HepG2 (cell line): ENCODE results near the gene SMIM1. TPM values are rescaled to one million over a fixed set of nuclear protein-coding genes. Genes with fewer than 3 reads are reported as not detected.

Experiments
- CBFB ChIP-seq: sonication (generic); formaldehyde crosslinking; IDR thresholded peaks from 2 replicates; pipeline ENCODE4 v1.4.0; 2020; ENCODE audit warnings: missing genetic modification reagents
- HDAC2 ChIP-seq: sonication (generic); formaldehyde crosslinking; IDR thresholded peaks from 2 replicates; pipeline ENCODE4 v1.4.0; 2020; ENCODE audit warnings: missing genetic modification reagents
- KDM1A ChIP-seq: IDR thresholded peaks from 2 replicates; pipeline ENCODE4 v1.6.1; 2016; ENCODE audit warnings: missing compliant biosample characterization
- MYC ChIP-seq: sonication (generic); formaldehyde crosslinking; IDR thresholded peaks from 2 replicates; pipeline ENCODE4 v1.9.0; 2021; ENCODE audit warnings: missing genetic modification reagents, borderline replicate concordance
- MZF1 ChIP-seq: sonication (generic); formaldehyde crosslinking; IDR thresholded peaks from 2 replicates; pipeline ENCODE4 v1.8.1; 2023; ENCODE audit warnings: mild to moderate bottlenecking, missing genetic modification reagents, borderline replicate concordance
- RARA ChIP-seq: IDR thresholded peaks from 2 replicates; pipeline ENCODE4 v1.6.1; 2016; ENCODE audit warnings: missing genetic modification reagents, missing compliant biosample characterization
- SRY ChIP-seq: sonication (generic); formaldehyde crosslinking; IDR thresholded peaks from 2 replicates; pipeline ENCODE4 v1.8.0; 2022; ENCODE audit warnings: mild to moderate bottlenecking, missing genetic modification reagents
- STAG1 ChIP-seq: sonication (generic); formaldehyde crosslinking; IDR thresholded peaks from 2 replicates; pipeline ENCODE4 v1.4.0; 2020; ENCODE audit warnings: missing genetic modification reagents
- TARDBP ChIP-seq: sonication (generic); formaldehyde crosslinking; IDR thresholded peaks from 2 replicates; pipeline ENCODE4 v1.8.0; 2022; ENCODE audit warnings: mild to moderate bottlenecking, missing genetic modification reagents
- ZFP37 ChIP-seq: sonication (generic); formaldehyde crosslinking; IDR thresholded peaks from 2 replicates; pipeline ENCODE4 v1.4.0; 2020; ENCODE audit warnings: missing genetic modification reagents, borderline replicate concordance
- ZNF629 ChIP-seq: sonication (generic); formaldehyde crosslinking; conservative IDR thresholded peaks from 2 replicates; pipeline ENCODE4 v1.5.0; 2020; ENCODE audit warnings: missing genetic modification reagents
- ZNF678 ChIP-seq: sonication (generic); formaldehyde crosslinking; IDR thresholded peaks from 2 replicates; pipeline ENCODE4 v1.4.0; 2020; ENCODE audit warnings: mild to moderate bottlenecking, missing genetic modification reagents
- ZNF747 ChIP-seq: sonication (generic); formaldehyde crosslinking; IDR thresholded peaks from 2 replicates; pipeline ENCODE4 v1.8.1; 2023; ENCODE audit warnings: missing genetic modification reagents, mild to moderate bottlenecking, borderline replicate concordance
- polyA plus RNA-seq, 8 experiments: library from polyadenylated mRNA; depleted of rRNA in 3 of 8; stranded (reverse) in 7 of 8; unstranded in 1 of 8; fragments of >200 nt; fragmentation: Illumina TruSeq in 4 of 8; extraction: Trizol in 4 of 8; gene quantifications; 2 replicates each; pipeline versions ENCODE4 v1.2.1 to v1.2.3, GENCODE V29; 2011 to 2016; ENCODE audit warnings: low read depth in 4 of 8, missing spikeins in 1 of 8, mixed read lengths in 1 of 8; ENCODE audit not compliant: insufficient read depth in 1 of 8
- total RNA-seq, 5 experiments: library from RNA; depleted of rRNA; stranded (reverse); fragments of >200 nt; fragmentation: Illumina TruSeq; extraction: Trizol; gene quantifications; 2 replicates each; pipeline ENCODE4 v1.2.3, GENCODE V29; 2016; ENCODE audit warnings: low read depth in 1 of 5
- TF ChIP-seq, protein P1 (sequence below): sonication (generic); formaldehyde crosslinking; IDR thresholded peaks from 2 replicates; pipeline ENCODE4 v1.4.0; 2020; ENCODE audit warnings: mild to moderate bottlenecking, missing genetic modification reagents
- TF ChIP-seq, protein P2 (sequence below): IDR thresholded peaks from 2 replicates; pipeline ENCODE4 v1.6.1; 2016; ENCODE audit warnings: missing biosample characterization, missing genetic modification reagents, low read depth
- TF ChIP-seq, protein P3 (sequence below): sonication (generic); formaldehyde crosslinking; IDR thresholded peaks from 2 replicates; pipeline ENCODE4 v1.5.0; 2020; ENCODE audit warnings: missing genetic modification reagents
- TF ChIP-seq, protein P4 (sequence below): sonication (generic); formaldehyde crosslinking; IDR thresholded peaks from one replicate; pipeline ENCODE4 v1.5.1; 2020; ENCODE audit warnings: mild to moderate bottlenecking, missing genetic modification reagents; ENCODE audit errors: not compliant biosample characterization

The SMIM1 gene
- total and polyA plus RNA-seq, 2 of the 13 experiments (the other 11 are each of a cell fraction or from before 2014, with no cell fraction given) = 12.4 to 56.3 TPM

- TF ChIP-seq, protein P1, sequence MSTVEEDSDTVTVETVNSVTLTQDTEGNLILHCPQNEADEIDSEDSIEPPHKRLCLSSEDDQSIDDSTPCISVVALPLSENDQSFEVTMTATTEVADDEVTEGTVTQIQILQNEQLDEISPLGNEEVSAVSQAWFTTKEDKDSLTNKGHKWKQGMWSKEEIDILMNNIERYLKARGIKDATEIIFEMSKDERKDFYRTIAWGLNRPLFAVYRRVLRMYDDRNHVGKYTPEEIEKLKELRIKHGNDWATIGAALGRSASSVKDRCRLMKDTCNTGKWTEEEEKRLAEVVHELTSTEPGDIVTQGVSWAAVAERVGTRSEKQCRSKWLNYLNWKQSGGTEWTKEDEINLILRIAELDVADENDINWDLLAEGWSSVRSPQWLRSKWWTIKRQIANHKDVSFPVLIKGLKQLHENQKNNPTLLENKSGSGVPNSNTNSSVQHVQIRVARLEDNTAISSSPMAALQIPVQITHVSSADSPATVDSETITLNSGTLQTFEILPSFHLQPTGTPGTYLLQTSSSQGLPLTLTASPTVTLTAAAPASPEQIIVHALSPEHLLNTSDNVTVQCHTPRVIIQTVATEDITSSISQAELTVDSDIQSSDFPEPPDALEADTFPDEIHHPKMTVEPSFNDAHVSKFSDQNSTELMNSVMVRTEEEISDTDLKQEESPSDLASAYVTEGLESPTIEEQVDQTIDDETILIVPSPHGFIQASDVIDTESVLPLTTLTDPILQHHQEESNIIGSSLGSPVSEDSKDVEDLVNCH (CRISPR knock-in tag) = peak; percentile 43; the same call in 1 of the 2 replicates
- TF ChIP-seq MYC (CRISPR knock-in tag) = peak; percentile 98
- peak; percentile 53 for TF ChIP-seq STAG1 (CRISPR knock-in tag)
- peak; percentile 29; the same call in 1 of the 2 replicates for TF ChIP-seq ZNF678 (CRISPR knock-in tag)
- no peak for TF ChIP-seq KDM1A (CRISPR knock-in tag)
- peak; percentile 65 for TF ChIP-seq RARA (CRISPR knock-in tag)
- TF ChIP-seq, protein P2, sequence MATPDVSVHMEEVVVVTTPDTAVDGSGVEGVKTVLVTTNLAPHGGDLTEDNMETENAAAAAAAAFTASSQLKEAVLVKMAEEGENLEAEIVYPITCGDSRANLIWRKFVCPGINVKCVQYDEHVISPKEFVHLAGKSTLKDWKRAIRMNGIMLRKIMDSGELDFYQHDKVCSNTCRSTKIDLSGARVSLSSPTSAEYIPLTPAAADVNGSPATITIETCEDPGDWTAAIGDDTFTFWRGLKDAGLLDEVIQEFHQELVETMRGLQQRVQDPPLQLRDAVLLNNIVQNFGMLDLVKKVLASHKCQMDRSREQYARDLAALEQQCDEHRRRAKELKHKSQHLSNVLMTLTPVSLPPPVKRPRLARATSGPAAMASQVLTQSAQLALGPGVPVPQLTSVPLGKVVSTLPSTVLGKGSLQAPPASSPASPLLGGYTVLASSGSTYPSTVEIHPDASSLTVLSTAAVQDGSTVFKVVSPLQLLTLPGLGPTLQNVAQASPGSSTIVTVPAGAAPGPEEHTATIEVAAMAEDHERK (CRISPR knock-in tag) = no peak
- no peak; the same call in 1 of the 2 replicates for TF ChIP-seq ZFP37 (CRISPR knock-in tag)
- TF ChIP-seq SRY (CRISPR knock-in tag) = no peak
- TF ChIP-seq CBFB = peak; percentile 72; the same call in 1 of the 2 replicates
- peak; percentile 88; the same call in 1 of the 2 replicates for TF ChIP-seq TARDBP (CRISPR knock-in tag)
- TF ChIP-seq ZNF747 = peak; percentile 96
- TF ChIP-seq, protein P3, sequence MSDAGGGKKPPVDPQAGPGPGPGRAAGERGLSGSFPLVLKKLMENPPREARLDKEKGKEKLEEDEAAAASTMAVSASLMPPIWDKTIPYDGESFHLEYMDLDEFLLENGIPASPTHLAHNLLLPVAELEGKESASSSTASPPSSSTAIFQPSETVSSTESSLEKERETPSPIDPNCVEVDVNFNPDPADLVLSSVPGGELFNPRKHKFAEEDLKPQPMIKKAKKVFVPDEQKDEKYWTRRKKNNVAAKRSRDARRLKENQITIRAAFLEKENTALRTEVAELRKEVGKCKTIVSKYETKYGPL (CRISPR knock-in tag) = peak; percentile 48; the same call in 1 of the 2 replicates
- TF ChIP-seq, protein P4, sequence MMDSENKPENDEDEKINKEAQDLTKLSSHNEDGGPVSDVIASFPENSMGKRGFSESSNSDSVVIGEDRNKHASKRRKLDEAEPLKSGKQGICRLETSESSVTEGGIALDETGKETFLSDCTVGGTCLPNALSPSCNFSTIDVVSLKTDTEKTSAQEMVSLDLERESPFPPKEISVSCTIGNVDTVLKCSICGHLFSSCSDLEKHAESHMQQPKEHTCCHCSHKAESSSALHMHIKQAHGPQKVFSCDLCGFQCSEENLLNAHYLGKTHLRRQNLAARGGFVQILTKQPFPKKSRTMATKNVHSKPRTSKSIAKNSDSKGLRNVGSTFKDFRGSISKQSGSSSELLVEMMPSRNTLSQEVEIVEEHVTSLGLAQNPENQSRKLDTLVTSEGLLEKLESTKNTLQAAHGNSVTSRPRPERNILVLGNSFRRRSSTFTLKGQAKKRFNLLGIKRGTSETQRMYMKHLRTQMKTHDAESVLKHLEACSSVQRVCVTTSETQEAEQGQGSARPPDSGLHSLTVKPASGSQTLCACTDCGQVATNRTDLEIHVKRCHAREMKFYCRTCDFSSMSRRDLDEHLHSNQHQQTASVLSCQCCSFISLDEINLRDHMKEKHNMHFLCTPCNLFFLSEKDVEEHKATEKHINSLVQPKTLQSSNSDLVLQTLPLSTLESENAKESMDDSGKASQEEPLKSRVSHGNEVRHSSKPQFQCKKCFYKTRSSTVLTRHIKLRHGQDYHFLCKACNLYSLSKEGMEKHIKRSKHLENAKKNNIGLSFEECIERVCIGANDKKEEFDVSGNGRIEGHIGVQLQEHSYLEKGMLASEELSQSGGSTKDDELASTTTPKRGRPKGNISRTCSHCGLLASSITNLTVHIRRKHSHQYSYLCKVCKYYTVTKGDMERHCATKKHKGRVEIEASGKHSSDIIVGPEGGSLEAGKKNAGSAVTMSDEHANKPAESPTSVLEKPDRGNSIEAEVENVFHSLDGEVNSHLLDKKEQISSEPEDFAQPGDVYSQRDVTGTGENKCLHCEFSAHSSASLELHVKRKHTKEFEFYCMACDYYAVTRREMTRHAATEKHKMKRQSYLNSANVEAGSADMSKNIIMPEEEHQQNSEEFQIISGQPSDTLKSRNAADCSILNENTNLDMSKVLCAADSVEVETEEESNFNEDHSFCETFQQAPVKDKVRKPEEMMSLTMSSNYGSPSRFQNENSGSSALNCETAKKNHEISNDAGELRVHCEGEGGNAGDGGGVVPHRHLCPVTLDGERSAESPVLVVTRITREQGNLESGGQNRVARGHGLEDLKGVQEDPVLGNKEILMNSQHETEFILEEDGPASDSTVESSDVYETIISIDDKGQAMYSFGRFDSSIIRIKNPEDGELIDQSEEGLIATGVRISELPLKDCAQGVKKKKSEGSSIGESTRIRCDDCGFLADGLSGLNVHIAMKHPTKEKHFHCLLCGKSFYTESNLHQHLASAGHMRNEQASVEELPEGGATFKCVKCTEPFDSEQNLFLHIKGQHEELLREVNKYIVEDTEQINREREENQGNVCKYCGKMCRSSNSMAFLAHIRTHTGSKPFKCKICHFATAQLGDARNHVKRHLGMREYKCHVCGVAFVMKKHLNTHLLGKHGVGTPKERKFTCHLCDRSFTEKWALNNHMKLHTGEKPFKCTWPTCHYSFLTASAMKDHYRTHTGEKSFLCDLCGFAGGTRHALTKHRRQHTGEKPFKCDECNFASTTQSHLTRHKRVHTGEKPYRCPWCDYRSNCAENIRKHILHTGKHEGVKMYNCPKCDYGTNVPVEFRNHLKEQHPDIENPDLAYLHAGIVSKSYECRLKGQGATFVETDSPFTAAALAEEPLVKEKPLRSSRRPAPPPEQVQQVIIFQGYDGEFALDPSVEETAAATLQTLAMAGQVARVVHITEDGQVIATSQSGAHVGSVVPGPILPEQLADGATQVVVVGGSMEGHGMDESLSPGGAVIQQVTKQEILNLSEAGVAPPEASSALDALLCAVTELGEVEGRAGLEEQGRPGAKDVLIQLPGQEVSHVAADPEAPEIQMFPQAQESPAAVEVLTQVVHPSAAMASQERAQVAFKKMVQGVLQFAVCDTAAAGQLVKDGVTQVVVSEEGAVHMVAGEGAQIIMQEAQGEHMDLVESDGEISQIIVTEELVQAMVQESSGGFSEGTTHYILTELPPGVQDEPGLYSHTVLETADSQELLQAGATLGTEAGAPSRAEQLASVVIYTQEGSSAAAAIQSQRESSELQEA (CRISPR knock-in tag) = no peak
- peak; percentile 65 for TF ChIP-seq HDAC2
- peak; percentile 77; the same call in 1 of the 2 replicates for TF ChIP-seq MZF1 (CRISPR knock-in tag)
- peak; percentile 46; the same call in 1 of the 2 replicates for TF ChIP-seq ZNF629
Measured at GRCh38 chr1:3775490-3776230, 3.1 kb downstream of the SMIM1 start (continued).
